IPS-NIHi7 (cell line): ENCODE results near the gene TARP.
A peak's percentile ranks its signal among the peaks of the same experiment; 100 is the strongest.

Source experiments
- DNase-seq: peaks from one replicate; pipeline ENCODE4 v3.0.0; 2012; ENCODE audit warnings: mixed read lengths; ENCODE audit errors: extremely low spot score

The TARP gene

DNA sequence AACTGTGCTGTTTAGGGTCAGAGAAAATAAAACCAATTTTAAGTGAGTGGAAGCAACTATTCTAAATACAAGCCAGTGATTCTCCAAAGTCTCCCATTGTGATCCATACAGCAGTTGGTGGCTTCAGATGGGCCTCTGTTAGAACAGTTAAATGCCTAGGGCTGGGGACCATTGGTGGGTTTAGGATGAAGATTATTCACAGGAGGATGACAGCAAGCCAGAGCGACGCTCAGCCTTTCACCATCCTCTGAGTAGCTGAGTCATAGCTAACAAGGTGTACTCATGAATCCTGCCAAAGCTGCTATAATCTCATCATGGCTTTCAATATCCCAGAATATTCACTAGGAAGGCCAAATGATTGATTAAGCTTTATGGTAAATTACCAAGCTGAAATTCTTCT lies 55.8 kb downstream of the TARP start:
- no peak for DNase-seq

DNA sequence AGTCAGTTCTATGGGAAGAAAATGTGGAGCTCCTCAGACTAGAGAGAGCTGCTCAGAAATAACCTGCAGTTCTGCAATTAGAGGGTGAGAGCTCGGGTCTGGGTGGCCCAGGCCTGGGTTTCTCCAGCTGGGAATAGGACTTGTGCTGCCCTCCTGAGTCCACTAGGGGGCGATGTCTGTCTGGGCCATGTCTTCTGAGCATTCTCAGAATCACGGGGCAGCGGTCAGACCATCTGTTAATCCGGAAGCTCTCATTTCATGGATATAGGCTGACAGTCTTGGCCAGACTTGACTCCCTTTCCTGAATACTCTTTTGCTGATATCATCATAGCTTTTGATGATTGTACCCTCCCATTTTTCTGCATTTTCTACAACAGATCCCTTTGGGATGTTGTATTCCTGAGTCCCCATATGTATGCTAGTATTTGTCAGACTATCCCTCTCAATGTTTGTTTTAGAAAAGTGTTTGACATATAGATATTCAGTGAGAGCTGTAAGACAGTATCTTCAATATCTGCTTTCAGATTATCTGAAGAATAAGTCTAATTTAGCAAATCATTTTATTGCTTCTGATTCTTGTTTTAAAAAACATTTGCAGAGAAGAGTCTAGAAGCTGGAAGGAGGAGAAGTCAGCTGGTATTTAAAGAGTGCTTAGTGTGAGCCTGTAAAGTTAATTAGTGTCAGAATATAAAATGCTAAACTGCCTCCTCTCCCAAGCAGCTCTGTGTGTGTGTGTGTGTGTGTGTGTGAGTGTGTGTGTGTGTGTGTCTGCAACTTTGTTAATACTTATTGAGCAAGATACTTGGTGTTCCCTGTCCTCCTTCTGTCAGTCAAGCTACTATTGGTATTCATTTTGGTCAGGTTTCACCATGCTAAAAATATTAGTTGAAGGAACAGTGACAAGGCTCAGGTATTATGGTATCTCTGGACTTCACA lies 57.4 kb downstream of the TARP start:
- DNase-seq: peak; percentile 89

DNA sequence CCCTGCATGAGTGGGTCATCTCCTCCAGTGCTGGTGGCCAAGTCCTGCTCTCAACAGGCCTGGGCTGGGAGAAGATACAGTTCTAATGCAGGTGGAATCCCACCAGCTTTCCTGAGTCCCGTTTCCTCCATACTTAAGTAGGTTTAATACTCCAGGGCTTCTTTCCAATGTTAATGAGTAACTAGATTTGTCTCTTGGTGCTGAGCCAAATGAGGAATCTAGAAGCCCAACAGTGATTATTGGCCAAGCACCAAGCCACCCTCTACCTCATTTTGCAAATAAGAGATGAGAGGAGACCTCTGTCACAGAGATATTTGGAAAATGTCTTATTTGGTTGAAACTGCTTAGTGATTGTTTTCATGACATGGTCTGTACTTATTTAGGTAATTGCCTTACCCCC lies 58.3 kb downstream of the TARP start:
- DNase-seq: no peak

DNA sequence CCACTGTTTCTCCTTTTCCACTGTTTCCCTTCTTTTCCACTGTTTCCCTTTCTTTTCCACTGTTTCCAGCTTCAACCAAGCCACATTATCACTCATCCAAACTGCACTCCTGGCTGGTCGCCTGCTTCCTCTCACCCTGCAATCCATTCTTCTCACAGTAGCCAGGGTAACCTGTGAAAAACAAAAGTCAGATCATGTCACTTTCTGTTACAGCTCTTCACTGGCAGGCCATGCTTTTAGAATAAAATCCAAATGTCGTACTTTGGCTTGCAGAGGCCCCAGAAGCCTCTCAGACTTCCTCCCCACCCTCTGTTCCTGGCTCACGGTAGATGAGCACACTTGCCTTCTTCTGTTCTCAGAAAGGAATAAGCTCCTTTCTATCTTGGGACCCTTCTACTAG lies 61.5 kb downstream of the TARP start:
- DNase-seq: no peak

DNA sequence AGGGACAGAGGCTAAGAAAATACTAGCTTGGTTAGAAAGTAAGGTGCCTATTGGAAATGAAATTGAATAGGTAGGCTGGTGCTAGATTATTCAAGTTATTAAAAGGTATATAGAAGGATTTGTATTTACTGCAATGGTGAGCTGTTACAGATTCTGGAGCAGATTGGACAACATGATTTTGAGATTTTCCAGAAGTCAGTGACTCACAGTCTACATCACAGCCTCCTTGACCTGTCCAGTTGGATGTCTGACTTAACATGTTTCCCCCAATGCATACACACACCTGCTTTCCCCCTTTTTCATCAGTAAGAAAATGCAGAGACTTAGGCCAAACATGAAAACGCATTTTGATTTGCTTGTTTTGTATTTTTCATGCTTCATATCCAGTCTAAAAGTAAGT lies 62.0 kb downstream of the TARP start:
- DNase-seq: no peak
